Liver (tissue), 3 donors: ENCODE results near the gene DNAJC4.

Experiments used
- CTCF ChIP-seq: fragments of 150-350 bp; IDR thresholded peaks from 2 replicates; pipeline ENCODE4 v1.5.1; 2017; ENCODE audit warnings: improper control_type of control experiment, low read depth, low read length; ENCODE audit not compliant: missing input control
- HNF4A ChIP-seq, 2 donors: conservative IDR thresholded peaks; 2 replicates each; pipeline ENCODE4 v1.6.1; 2016; ENCODE audit warnings: antibody characterized with exemption in 2 of 2, mild to moderate bottlenecking in 2 of 2
- HNF4G ChIP-seq: IDR thresholded peaks from 2 replicates; pipeline ENCODE4 v1.6.1; 2016; ENCODE audit warnings: antibody characterized with exemption
- JUND ChIP-seq, 2 donors: IDR thresholded peaks; 2 replicates each; pipeline ENCODE4 v1.6.1; 2016; ENCODE audit warnings: antibody characterized with exemption in 2 of 2
- RAD21 ChIP-seq, 2 donors: IDR thresholded peaks; 2 replicates each; pipeline ENCODE4 v1.6.1; 2016; ENCODE audit warnings: antibody characterized with exemption in 2 of 2, mild to moderate bottlenecking in 2 of 2
- RXRA ChIP-seq, 2 donors: IDR thresholded peaks; 2 replicates each; pipeline ENCODE4 v1.6.1; 2017 to 2018; ENCODE audit warnings: antibody characterized with exemption in 2 of 2, mild to moderate bottlenecking in 1 of 2
- SP1 ChIP-seq: IDR thresholded peaks from 2 replicates; pipeline ENCODE4 v1.6.1; 2018; ENCODE audit warnings: antibody characterized with exemption, mild to moderate bottlenecking
- YY1 ChIP-seq: IDR thresholded peaks from 2 replicates; pipeline ENCODE4 v1.6.1; 2016; ENCODE audit warnings: antibody characterized with exemption, mild to moderate bottlenecking
- ZBTB33 ChIP-seq: IDR thresholded peaks from 2 replicates; pipeline ENCODE4 v1.6.1; 2016; ENCODE audit warnings: antibody characterized with exemption
- donor health status: healthy.
- donor health status: healthy.

- TF ChIP-seq HNF4G (no peak), CTCF (no peak), YY1 (no peak), ZBTB33 (no peak), HNF4A (conservative IDR thresholded peaks at IDR 0.05) (no peak), JUND (IDR thresholded peaks at IDR 0.05) (no peak), RAD21 (IDR thresholded peaks at IDR 0.05) (no peak), RXRA (IDR thresholded peaks at IDR 0.05) (no peak), SP1 (no peak)
Observed at GRCh38 chr11:64201543-64201942, 28.8 kb upstream of the DNAJC4 start.
